Measurements from ENCODE around the gene TMEM242.
"Not testable (repeated sequence)": the region's sequence is repeated elsewhere in the genome, so short reads cannot be mapped to it uniquely, and the experiment has no call there.

TMEM242 gene

GRCh38 chr6:157323255-157323965 lies at the start of gene TMEM242:
TSS of gene TMEM242 (minus strand) at chr6:157323519. CDS start at chr6:157323499, 20 bp downstream.
- DNase-seq (ENCODE audit: low read depth in 2 of 2): peak; percentile 83

DNA sequence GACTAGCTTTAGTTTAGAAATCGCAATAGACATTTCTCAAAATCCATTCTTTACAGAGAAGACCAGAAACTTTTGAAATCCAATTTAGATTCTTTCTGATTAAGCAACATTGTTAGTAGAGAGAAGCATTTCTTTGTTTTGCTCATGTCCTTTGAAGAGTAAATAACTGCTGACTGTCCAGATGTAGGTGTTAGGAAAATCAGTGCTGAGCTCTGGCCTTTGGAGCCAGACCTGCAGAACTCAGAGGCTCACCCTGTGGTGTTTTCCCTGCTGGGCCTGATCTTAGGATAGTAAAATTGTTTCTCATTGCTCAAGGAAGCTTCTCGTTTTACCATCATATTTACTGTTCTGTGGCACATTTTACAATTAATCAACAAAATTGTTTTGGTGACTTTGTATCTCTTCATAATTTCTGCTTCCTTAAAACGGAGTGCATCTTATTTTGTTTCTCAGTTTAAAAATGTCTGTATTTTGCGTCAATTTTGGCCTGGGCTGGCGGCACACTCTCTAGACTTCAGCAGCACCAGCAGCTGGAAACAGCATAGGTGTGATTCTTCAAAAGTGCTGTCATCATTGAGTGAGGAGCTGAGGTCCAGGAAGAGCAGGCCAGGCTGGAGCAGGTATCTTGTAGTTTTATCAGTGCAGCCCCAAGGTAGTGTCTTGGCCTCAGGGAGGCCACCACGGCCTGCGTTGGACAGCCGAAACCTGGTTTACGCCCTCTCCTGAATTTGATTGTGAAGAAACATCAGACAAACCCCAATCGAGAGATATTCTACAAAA lies 49.4 kb upstream of the TMEM242 start:
- no peak for DNase-seq (ENCODE audit: low read depth in 2 of 2)

GRCh38 chr6:157370755-157371154 lies 47.4 kb upstream of the TMEM242 start:
- DNase-seq (ENCODE audit: low read depth in 2 of 2): no peak

DNA sequence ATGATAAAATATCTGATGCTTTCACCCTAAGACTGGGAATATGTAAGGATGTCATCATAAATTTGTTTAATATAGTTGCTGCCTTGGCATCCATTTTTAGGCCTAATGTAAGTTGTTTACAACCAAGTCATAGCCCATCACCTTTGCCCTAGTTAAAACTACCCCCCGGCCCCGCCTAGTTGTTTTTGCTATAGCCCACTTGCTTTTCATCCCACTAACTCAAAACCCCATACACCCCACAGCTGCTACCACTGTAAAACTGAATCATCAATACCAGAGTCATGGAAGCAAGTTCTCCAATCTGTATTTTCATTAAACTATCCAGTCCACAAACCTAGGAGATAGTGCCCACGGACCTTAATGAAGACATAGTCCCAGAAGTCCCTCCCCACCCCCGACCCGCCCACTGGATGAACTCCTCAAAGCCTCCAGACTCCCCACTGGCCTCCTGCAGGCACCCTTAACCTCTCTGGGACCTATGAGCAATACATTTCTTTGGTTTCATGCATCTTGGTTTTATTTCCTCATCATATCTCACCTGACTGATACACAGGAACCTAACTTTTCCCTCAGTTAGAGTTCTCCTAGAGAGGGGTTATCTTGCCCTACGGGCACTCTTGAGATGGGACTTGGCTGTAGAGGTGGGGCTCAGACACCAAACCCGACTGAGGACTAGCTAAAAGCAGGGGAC lies 45.2 kb upstream of the TMEM242 start:
- no peak for DNase-seq (ENCODE audit: low read depth in 2 of 2)

DNA sequence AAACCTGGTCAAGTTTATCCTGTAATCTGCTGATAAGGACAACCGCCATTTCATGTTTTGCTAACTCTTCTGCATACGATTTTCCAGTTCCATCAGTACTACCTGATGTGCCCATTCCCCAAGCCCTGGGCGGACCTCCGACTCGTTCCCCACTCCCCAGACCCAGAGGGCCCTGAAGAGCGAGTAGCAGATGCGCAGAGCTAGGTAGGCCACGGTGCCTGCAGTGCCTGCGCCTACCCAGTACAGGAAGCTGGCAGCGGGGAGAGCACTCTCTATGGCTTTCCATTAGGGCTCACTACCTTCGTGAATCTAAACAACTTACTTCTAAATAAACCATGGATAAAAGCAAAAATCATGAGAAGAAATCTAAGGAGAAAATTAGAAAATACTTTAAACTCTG lies 43.3 kb upstream of the TMEM242 start:
- DNase-seq (ENCODE audit: low read depth in 2 of 2): no peak

- DNase-seq (ENCODE audit: low read depth in 2 of 2): no peak
Measured at GRCh38 chr6:157364705-157365104, 41.4 kb upstream of the TMEM242 start.

GRCh38 chr6:157361886-157362285 lies 38.6 kb upstream of the TMEM242 start:
- no peak for DNase-seq (ENCODE audit: low read depth in 2 of 2)

- no peak for DNase-seq (ENCODE audit: low read depth in 2 of 2)
Measured at GRCh38 chr6:157358287-157358686, 35.0 kb upstream of the TMEM242 start.

- no peak for DNase-seq (ENCODE audit: low read depth in 2 of 2)
Measured at GRCh38 chr6:157346373-157346772, 23.1 kb upstream of the TMEM242 start.

GRCh38 chr6:157343732-157344131 lies 20.4 kb upstream of the TMEM242 start:
- no peak for DNase-seq (ENCODE audit: low read depth in 2 of 2)

- DNase-seq (ENCODE audit: low read depth in 2 of 2): no peak
Measured at GRCh38 chr6:157339432-157339831, 16.1 kb upstream of the TMEM242 start.

DNA sequence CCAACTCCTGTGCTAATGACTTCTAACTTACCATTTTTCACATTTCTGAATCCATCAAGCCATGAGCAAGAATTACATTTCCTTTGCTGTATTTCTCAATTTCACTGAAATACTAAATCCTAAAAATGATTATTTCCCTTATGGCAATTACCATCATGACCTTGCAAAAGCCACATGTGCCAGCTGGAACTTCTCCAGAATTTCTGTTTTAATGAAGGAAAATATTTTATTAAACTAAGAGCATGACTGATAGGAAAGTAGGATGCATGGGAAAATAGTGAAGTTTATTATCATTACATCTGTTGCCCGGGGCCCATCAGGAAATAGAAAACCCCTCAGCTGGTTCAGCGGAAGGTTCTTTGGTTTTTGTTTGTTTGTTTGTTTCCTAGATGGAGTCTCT lies 14.4 kb upstream of the TMEM242 start:
- no peak for DNase-seq (ENCODE audit: low read depth in 2 of 2)

DNA sequence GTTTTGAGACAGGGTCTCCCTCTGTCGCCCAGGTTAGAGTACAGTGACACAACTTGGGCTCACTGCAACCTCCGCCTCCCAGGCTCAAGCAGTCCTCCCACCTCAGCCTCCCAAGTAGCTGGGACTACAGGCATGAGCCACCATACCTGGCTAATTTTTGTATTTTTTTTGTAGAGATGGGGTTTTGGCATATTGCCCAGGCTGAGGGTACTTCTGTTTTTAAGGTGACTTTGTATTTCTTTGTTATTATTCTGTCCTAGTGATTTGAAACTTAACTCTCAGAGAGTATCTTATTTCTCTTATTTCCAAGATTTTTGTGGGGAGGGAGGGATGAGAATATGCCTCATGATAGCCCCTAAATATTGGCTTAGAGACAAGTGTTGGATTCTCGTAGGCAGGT lies 14.0 kb upstream of the TMEM242 start:
- not testable (repeated sequence) for DNase-seq (ENCODE audit: low read depth in 2 of 2)

GRCh38 chr6:157335829-157336228 lies 12.5 kb upstream of the TMEM242 start:
- DNase-seq (ENCODE audit: low read depth in 2 of 2): no peak

GRCh38 chr6:157333956-157334355 lies 10.6 kb upstream of the TMEM242 start:
- DNase-seq (ENCODE audit: low read depth in 2 of 2): no peak

- DNase-seq (ENCODE audit: low read depth in 2 of 2): no peak
Measured at GRCh38 chr6:157333537-157333936, 10.2 kb upstream of the TMEM242 start.

GRCh38 chr6:157332813-157333212 lies 9.5 kb upstream of the TMEM242 start:
- no peak for DNase-seq (ENCODE audit: low read depth in 2 of 2)

GRCh38 chr6:157330831-157331230 lies 7.5 kb upstream of the TMEM242 start:
- no peak for DNase-seq (ENCODE audit: low read depth in 2 of 2)

DNA sequence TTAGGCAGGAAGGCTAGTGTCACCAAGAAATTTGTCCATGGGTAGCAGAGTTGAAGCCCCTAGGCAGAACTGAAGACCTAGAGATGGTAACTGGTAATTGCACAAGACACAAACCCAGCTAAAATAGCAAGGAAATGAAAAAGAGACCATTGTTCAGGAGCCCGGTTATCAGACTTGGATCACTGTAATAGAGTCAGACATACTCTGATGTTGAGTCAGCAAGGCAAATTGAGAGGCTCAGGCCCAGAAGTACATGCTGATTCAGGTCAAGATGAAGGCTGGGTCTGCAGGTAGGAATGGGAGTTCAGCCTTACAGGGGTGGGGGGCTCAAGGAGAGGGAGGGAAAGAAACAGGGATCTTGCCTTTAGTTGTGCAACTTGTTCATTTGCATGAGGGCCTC lies 6.5 kb upstream of the TMEM242 start:
- DNase-seq (ENCODE audit: low read depth in 2 of 2): no peak

GRCh38 chr6:157328108-157328692 lies 4.9 kb upstream of the TMEM242 start:
- no peak for DNase-seq (ENCODE audit: low read depth in 2 of 2)

GRCh38 chr6:157326979-157327378 lies 3.7 kb upstream of the TMEM242 start:
- no peak for DNase-seq (ENCODE audit: low read depth in 2 of 2)

- no peak for DNase-seq (ENCODE audit: low read depth in 2 of 2)
Measured at GRCh38 chr6:157325069-157325805, 1.9 kb upstream of the TMEM242 start.
